GM12872 (cell line): ENCODE results near the gene ESRRA.

Source experiments
- CTCF ChIP-seq: IDR thresholded peaks from 3 replicates; pipeline ENCODE4 v1.5.1; 2011; ENCODE audit warnings: low read depth, mild to moderate bottlenecking, low read length, moderate library complexity; ENCODE audit not compliant: insufficient read depth

ESRRA gene

DNA sequence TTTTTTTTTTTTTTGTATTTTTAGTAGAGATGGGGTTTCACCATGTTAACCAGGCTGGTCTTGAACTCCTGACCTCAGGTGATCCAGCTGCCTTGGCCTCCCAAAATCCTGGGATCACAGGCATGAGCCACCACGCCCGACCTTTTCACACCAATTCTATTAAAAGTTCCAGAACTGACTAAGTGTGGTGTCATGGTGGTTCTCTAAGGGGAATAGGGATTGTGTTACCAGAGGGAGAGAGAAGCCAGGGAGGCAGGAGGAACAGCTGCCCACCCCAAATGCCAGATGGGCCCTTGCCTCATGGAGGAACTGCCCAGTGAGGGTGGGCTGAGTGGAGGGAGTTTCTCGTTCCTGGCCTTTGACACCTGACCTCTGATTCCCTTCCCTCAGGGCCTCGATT lies 59.6 kb downstream of the ESRRA start:
- TF ChIP-seq CTCF = no peak
